Measurements from ENCODE around the gene WDR74. TPM values are rescaled to one million over a fixed set of nuclear protein-coding genes. Genes with fewer than 3 reads are reported as not detected.
"Not testable (repeated sequence)": the region's sequence is repeated elsewhere in the genome, so short reads cannot be mapped to it uniquely, and the experiment has no call there.

WDR74 gene
- 32.3 and 37.5 TPM in 2 replicates for total RNA-seq

- DNase-seq (ENCODE audit: extremely low read depth, low read depth, low spot score): no peak
Measured at GRCh38 chr11:62839050-62839945, at the start of gene WDR74. Gene WDR74, minus strand, starts transcription at chr11:62839590. Its CDS starts 20 bp downstream, at chr11:62839570.

GRCh38 chr11:62889126-62889483, 49.7 kb upstream of the WDR74 start:
- no peak for DNase-seq (ENCODE audit: extremely low read depth, low read depth, low spot score)

DNA sequence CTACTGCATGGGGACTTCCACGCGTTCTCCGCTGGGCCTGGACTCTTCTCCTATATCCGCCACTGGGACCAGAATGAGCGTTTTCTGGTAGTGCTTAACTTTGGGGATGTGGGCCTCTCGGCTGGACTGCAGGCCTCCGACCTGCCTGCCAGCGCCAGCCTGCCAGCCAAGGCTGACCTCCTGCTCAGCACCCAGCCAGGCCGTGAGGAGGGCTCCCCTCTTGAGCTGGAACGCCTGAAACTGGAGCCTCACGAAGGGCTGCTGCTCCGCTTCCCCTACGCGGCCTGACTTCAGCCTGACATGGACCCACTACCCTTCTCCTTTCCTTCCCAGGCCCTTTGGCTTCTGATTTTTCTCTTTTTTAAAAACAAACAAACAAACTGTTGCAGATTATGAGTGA, 49.0 kb upstream of the WDR74 start:
- DNase-seq (ENCODE audit: extremely low read depth, low read depth, low spot score): no peak

DNA sequence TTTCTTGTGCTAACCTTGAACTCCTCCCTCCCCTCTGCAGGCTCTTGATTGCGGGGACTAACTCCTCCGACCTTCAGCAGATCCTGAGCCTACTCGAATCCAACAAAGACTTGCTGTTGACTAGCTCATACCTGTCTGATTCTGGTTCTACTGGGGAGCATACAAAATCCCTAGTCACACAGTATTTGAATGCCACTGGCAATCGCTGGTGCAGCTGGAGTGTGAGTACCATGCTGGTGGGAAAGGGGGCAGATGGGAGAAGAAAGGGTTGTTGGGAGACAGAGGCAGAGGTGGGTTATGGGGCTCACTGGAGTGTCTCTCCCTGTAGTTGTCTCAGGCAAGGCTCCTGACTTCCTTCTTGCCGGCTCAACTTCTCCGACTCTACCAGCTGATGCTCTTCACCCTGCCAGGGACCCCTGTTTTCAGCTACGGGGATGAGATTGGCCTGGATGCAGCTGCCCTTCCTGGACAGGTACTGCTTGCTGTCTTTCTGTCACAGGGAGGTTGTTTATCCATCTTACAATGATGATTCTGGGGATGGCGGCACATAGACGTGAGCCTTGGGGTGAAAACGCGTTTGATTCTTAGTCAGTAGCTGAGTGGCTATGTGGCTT, 45.9 kb upstream of the WDR74 start:
- no peak for DNase-seq (ENCODE audit: extremely low read depth, low read depth, low spot score)

GRCh38 chr11:62883673-62884072, 44.3 kb upstream of the WDR74 start:
- DNase-seq (ENCODE audit: extremely low read depth, low read depth, low spot score): no peak

GRCh38 chr11:62882788-62883501, 43.6 kb upstream of the WDR74 start:
- no peak for DNase-seq (ENCODE audit: extremely low read depth, low read depth, low spot score)

DNA sequence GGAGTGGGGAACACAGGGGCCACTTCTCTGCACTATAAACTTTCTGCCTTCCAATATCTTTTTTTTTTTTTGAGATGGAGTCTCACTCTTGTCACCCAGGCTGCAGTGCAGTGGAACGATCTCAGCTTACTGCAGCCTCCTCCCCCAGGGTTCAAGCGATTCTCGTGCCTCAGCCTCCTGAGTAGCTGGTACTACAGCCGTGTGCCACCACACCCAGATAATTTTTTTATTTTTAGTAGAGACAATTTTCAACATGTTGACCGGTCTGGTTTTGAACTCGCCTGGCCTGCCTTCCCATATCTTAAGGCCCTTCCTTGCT, 43.0 kb upstream of the WDR74 start:
- DNase-seq (ENCODE audit: extremely low read depth, low read depth, low spot score): no peak

GRCh38 chr11:62881579-62882430, 42.4 kb upstream of the WDR74 start:
- no peak for DNase-seq (ENCODE audit: extremely low read depth, low read depth, low spot score)

- DNase-seq (ENCODE audit: extremely low read depth, low read depth, low spot score): no peak
Measured at GRCh38 chr11:62880803-62881578, 41.6 kb upstream of the WDR74 start, which contains the start of gene SLC3A2. Gene SLC3A2, plus strand, starts transcription at chr11:62880896. Its CDS starts 128 bp downstream, at chr11:62881024.

DNA sequence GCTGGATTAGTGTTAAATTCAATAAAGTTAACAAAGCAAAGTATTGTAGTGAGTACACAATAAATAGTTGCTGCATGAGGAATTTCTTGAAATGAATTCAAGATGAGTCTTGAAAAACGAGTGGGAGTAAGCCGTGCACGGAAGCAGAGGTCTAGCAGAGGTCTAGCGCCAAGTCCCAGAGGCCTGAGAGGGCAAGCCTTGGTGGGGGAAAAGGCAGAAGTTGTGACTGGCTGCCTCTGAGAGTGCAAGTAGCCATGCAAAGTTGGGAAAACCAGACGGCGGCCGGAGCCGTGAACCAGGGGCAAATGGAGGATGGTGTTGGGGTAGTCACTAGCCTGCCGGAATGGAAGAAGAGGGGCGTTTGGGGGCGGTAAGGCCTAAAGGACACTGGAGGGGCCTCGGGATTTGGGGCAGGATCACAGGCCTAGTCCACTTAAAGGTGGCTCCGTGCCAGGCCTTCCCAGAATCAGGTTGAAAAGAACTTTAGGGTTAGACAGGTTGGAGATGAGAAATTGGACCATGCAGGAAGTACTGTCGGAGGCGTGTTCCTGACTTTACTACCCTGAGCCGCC, 40.9 kb upstream of the WDR74 start:
- no peak for DNase-seq (ENCODE audit: extremely low read depth, low read depth, low spot score)

- DNase-seq (ENCODE audit: extremely low read depth, low read depth, low spot score): no peak
Measured at GRCh38 chr11:62879235-62879978, 40.0 kb upstream of the WDR74 start.

- no peak for DNase-seq (ENCODE audit: extremely low read depth, low read depth, low spot score)
Measured at GRCh38 chr11:62876712-62877111, 37.3 kb upstream of the WDR74 start.

GRCh38 chr11:62875698-62876478, 36.5 kb upstream of the WDR74 start:
- DNase-seq (ENCODE audit: extremely low read depth, low read depth, low spot score): no peak

- DNase-seq (ENCODE audit: extremely low read depth, low read depth, low spot score): no peak
Measured at GRCh38 chr11:62874851-62875250, 35.5 kb upstream of the WDR74 start.

GRCh38 chr11:62865635-62866034, 26.2 kb upstream of the WDR74 start:
- DNase-seq (ENCODE audit: extremely low read depth, low read depth, low spot score): no peak

- no peak for DNase-seq (ENCODE audit: extremely low read depth, low read depth, low spot score)
Measured at GRCh38 chr11:62863687-62864335, 24.4 kb upstream of the WDR74 start.

GRCh38 chr11:62861564-62862192, 22.3 kb upstream of the WDR74 start:
- not testable (repeated sequence) for DNase-seq (ENCODE audit: extremely low read depth, low read depth, low spot score)

Measured in glomerular endothelial cell (primary cell).